RKO (cell line): ENCODE results near the gene B9D1.
A peak's percentile ranks its signal among the peaks of the same experiment; 100 is the strongest.

Experiments used
- DNase-seq: peaks from one replicate; pipeline ENCODE4 v3.0.0-alpha.2; 2016; ENCODE audit warnings: low spot score

B9D1 gene

DNA sequence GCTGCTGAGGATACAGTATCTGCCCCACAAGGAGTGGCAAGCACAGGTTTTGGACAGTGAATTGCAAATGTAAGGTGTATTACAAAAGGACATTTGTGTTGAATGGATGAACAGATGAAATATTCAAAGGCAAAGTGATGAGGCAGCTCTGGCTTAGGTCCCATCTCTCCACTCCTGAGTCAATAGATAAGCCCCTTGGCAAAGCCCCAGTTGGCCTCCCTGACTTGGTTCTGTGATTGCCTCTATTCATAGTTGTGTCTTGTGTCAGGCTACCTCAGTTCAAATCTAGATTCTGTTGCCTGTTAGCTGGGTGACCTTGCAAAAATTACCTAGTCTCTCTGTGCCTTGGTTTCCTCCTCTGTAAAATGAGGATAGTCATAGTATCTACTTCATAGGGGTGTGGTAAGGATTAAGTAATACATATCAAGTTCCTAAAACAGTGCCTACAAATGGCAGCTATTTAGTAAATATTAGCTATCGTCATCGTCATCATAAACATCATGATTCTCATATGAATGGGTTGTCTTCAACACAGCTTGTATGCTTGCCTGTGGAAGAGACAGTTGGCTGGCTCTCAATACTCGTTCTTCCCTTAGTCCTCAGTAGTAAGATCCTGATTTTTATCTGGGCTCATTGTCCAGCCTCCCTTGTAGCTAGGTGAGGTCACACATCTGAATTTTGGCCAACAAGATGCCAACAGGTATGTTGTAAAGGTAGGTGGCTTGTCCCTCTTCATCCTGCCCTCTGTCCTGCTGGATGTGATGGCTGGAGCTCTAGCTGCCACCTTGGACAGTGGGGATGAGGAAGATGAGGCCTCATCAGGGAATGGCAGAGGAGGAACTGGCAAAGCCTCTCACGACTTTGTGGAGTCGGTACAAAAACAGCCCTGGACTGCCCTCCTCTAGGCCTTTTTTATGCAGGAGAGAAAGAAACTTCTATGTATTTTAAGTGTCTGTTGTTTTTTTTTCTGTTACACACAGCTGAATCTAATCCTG lies 26.6 kb upstream of the B9D1 start:
- no peak for DNase-seq

DNA sequence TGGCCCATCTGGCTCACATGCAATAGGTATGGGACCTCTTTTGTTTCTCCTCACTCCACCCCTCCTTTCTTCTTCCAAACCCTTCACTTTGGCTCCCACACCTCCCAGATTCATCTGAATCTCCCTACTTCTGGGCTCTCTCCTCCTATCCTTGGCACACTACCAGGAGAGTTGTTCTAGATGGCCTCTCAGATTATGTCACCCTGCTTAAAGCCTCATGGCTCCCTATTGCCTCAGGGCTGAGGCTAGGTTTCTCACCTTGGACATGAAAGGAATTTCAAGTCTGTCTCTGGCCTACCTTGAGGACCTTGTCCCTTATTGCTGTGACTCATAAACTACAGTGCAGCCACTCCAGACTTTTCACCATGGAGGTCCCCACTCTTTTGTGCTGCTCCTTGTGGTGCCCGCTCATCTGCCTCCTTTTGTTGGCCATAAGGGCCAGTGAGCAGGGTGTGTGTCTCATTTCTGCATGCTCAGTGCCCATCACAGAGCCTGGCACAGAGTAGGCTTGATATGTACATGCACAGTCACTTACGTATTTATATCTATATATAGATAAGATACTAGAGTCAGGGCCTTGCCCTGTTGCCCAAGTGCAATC lies 25.5 kb upstream of the B9D1 start:
- DNase-seq, result no peak

DNA sequence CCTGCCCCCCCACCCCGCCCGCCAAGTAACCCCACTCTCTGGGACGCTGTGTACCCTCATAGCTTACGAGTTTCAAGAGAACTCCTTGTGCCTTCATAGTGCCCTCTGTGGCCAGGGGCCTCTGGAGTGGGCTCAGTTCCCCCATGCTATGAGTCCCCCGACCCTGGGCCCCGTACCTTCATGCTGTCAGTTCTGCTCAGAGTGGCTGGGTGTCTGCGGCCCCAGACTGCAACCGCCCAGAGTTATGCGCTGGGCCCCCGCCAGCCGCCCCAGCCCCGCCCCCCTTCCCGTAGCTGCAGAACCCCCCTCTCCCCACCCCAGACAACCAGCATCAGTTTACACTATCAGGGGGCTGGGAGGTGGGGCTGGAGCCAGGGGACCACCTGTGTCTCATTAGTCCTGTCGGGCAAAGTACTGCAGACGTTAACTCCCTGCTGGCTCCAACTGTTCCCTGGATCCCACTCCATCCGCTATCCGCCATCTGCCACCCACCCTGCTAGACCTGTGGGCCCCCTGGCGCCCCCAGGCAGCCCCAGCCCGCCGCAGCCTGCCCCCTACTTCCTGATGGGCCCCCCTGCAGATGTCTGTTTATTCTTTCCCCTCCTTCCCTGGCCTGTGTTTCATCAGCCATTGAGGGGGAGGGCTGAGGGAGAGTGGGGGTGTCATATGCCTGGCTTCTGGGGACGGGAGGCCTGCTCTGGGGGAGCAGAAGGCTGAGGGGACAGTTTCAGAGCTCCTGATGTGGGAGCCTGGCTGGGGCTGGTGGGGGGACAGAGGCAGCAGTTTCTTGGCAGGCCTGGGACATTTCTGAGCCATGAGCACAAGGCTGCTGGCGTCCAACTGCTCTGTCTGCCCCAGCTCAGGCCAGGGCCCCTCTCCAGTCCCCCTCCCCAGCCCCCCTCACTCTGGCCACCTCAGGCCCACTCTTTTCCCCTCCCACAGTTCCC lies 24.7 kb upstream of the B9D1 start, which contains the start of gene MFAP4:
MFAP4 (minus strand) TSS at position 217 of the 947 bp plus-strand sequence; CDS start at position 182, 35 bp downstream.
- DNase-seq, result no peak

DNA sequence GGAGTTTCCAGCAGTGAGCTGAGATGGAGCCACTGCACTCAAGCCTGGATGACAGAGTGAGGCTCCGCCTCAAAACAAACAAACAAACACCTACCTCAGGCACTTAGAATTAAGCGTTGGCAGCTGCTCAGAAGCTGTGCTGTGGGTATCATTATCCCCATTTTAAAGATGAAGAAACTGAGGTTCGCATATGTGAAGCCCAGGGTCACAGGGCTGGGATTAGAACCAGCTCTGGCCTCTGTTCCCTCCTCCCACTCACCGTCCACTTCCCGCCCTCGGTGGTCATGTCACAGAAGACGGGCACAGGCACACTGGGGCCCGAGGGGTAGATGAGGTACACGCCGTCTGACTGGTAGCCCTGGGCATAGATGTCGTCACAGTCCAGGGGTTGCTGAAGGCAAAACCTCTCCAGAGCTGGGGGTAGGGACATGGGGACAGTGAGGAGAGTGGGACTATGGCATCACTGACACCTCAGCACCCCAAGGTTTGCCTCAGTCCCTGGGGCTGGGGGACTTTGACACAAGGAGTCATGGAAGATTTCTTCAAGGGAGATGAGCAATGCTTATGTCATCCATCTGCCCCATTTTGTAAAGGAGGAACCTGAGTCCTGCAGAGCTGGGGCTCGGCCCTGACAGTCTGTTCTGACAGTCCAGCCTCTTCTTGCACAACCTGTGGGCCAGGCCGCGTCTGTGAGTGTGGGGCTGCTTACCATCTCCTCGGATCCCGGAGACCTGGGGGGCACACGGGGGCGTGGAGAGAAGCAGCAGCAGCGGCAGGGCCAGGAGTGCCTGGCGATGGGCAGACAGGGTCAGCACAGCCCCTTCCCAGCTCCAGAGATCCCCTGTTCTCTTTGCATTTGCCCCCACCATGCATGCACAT lies 23.8 kb upstream of the B9D1 start:
- DNase-seq, result peak; percentile 78

DNA sequence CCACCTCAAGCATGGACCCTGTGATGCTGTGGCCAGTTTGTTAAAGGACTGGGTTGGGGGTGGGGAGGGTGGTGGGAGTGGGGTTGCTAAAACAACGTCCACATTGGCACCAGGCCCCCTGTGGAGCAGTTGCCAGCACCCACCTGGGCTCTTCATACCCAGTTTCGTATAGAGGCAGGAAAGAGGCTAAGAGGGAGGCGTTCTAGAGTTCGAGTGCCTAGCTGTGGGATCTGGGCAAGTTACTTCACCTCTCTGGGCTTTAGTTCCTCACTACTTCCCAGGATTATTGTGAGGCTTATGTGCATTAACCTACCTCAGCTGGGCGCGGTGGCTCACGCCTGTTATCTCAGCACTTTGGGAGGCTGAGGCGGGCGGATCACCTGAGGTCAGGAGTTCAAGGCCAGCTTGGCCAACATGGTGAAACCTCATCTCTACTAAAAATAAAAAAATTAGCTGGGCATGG lies 23.0 kb upstream of the B9D1 start:
- no peak for DNase-seq

DNA sequence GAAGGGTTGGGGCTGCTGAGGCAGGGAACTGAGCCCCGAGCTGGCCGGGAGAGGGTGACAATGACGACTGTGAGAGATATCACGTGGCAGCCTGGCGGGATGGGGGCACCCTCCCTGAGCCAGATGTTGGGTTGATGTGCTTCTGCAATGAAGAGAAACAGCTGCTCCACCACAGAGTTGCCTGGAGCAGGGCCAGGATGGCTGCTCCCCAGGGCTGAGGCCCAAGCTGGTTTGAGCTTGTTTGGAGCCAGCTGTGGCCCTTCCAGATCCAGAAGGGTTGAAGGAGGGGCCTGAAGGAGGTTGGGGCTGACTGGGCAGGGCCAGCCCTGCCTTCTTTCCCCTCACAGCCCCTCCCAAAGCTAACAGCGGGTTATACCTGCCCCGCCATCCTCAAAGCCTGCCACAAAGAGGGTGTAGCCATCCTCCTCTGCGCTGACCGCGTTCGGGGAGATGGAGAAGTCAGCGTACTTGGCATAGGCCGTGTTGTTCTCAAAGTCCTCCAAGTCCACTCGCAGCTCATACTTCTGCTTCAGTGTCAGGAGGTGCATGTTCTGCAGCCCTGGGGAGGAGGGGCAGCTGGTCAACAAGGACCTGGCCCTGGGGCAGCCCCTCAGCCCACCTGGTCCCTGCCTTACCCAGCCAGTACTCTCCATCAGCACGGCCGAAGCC lies 22.3 kb upstream of the B9D1 start:
- DNase-seq, result no peak

DNA sequence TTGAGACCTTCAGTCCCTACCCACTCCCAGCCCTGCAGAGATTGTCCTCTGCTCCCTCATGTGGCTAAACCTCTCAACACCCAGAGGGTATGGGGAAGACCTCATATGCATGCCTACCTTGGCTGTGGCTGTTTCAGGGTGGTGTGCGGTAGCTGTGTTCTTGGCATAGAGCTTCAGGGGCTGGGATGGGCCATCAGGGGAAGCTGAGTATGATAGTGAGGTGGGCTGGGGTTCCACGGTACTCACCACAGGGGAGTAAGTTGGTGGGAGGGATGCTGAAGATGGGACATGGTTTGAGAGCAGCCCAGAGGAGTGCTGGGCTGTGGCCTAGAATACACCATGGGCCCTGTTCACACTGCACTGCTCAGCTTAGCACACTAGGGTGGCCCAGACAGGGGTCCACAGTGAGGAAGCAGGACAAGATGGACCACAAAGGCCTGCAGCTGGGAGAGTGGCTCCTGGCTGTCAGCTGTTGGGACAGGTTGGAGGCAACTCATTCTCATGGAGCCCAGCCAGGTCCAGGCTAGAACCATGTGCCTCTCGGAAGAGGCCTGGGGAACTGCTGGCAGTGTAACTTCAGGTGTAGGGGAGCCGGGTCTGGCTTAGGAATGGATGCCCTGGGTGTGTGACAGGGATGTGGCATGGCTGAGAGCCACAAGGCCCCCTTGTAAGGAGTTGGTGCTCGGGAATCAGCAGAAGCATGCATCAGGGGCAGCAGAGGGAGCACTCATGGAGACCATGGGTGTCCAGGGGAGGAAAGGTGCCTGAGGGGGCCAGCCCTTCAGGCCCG lies 21.4 kb upstream of the B9D1 start:
- no peak for DNase-seq

DNA sequence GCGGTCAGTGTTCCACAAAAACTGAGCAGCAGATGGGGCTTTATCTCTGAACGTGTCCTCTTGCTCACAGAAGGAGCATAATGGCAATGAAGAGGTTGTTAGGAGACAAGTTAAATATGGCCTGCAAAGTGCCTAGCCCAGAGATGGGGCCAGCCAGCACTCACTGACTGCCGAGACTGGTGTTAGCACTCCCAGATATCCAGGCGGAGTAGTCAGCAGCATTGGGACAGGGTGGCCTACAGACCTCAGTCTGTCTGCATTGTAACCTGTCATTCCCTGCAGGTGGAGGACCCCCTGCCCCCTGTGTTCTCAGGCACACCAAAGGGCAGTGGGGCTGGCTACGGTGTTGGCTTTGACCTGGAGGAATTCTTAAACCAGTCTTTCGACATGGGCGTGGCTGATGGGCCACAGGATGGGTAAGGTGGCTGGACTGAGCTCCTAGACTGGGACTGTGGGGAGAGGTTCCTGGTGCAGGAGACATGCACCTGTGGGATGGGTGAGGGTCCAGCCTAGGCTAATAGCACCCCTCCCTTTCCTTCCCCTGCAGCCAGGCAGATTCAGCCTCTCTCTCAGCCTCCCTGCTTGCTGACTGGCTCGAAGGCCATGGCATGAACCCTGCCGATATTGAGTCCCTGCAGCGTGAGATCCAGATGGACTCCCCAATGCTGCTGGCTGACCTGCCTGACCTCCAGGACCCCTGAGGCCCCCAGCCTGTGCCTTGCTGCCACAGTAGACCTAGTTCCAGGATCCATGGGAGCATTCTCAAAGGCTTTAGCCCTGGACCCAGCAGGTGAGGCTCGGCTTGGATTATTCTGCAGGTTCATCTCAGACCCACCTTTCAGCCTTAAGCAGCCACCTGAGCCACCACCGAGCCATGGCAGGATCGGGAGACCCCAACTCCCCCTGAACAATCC lies 20.3 kb upstream of the B9D1 start:
- DNase-seq, result no peak

DNA sequence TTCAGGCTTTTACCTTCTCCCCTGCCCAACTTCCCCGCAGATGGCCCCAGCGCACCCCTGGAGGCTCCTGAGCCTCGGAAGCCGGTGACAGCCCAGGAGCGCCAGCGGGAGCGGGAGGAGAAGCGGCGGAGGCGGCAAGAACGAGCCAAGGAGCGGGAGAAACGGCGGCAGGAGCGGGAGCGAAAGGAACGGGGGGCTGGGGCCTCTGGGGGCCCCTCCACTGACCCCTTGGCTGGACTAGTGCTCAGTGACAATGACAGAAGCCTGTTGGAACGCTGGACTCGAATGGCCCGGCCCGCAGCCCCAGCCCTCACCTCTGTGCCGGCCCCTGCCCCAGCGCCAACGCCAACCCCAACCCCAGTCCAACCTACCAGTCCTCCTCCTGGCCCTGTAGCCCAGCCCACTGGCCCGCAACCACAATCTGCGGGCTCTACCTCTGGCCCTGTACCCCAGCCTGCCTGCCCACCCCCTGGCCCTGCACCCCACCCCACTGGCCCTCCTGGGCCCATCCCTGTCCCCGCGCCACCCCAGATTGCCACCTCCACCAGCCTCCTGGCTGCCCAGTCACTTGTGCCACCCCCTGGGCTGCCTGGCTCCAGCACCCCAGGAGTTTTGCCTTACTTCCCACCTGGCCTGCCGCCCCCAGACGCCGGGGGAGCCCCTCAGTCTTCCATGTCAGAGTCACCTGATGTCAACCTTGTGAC lies 19.4 kb upstream of the B9D1 start:
- DNase-seq, result no peak

DNA sequence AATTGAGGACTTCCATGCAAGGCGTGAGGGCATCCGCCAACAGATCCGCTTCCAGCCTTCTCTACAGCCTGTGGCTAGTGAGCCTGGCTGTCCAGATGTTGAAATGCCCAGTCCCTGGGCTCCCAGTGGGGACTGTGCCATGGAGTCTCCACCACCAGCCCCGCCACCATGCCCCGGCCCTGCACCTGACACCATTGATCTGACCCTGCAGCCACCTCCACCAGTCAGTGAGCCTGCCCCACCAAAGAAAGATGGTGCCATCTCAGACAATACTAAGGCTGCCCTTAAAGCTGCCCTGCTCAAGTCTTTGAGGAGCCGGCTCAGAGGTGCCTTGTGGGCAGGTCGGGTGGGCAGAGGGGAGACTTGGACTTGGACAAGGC lies 18.8 kb upstream of the B9D1 start:
- no peak for DNase-seq

DNA sequence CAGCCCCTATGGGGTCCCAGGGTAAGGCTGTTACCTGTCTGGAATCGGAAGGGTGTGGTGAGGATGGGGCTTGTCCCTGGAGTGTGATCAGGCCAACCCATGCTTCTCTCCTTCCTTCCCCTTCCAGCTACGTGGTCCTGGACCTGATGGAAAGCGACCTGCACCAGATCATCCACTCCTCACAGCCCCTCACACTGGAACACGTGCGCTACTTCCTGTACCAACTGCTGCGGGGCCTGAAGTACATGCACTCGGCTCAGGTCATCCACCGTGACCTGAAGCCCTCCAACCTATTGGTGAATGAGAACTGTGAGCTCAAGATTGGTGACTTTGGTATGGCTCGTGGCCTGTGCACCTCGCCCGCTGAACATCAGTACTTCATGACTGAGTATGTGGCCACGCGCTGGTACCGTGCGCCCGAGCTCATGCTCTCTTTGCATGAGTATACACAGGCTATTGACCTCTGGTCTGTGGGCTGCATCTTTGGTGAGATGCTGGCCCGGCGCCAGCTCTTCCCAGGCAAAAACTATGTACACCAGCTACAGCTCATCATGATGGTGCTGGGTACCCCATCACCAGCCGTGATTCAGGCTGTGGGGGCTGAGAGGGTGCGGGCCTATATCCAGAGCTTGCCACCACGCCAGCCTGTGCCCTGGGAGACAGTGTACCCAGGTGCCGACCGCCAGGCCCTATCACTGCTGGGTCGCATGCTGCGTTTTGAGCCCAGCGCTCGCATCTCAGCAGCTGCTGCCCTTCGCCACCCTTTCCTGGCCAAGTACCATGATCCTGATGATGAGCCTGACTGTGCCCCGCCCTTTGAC lies 18.2 kb upstream of the B9D1 start:
- no peak for DNase-seq

DNA sequence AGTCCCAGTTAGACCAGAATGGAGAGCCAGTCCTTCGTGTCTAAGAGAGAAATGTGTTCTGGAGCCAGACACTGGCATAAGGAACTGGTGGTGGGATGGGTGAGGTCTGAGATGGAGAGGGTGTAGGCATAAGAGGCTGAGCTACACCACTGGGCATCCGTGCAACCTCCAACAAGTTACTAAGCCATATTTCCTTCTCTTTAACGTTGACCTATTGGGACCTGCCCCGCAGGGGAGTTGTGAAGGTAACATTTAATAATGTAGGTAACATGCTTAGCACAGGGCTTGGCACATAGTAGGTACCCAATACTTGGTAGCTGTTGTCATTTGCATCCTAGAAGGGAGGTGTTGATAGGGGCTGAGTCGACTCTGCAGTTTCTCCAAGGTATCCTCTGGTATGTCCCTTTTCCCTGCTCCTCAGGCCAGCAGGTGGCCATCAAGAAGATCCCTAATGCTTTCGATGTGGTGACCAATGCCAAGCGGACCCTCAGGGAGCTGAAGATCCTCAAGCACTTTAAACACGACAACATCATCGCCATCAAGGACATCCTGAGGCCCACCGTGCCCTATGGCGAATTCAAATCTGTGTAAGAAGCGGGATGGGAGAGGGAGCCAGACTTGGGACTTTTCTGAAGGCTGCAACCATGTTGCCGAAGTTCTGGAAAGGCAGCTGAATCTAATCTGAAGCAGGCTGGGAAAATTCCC lies 17.0 kb upstream of the B9D1 start:
- DNase-seq, result no peak

DNA sequence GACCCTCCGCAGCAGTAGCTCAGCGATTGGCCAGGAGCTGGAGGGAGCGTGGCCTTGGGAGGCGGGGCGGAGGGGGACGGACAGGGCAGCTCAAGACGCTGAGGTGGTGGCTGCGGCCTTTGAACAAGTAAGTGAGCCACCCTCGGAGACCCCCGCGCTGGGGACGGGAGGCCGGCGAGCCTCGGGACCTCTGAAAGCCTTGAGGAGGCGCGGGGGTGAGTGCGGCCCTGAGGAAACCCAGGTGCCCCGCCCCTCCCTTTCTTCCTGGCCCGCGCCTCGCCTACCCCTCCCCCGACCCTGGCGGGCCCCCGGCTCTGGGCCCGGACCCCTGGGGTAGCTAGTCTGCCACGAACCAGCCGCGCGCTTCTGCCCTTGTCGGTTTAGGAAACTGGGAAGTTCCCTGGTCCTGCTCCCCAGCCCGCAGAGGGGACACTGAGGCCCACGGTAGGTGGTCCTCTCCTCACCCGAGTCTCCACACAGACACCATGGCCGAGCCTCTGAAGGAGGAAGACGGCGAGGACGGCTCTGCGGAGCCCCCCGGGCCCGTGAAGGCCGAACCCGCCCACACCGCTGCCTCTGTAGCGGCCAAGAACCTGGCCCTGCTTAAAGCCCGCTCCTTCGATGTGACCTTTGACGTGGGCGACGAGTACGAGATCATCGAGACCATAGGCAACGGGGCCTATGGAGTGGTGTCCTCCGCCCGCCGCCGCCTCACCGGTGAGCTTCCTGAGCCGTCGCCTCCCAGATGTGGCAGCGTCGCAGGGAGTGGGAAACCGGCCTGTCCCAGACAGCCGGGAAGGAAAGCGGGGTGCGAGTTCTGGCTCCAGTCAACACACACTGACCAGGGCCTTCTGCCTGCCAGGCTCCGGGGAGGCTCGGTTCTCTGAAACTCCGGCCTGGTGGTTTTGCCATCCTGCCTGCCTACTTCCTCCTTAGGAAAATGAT lies 16.2 kb upstream of the B9D1 start, which contains the start of gene MAPK7:
MAPK7 (plus strand) TSS at position 83 of the 945 bp plus-strand sequence; CDS start at position 486, 403 bp downstream.
- DNase-seq, result peak; percentile 39

DNA sequence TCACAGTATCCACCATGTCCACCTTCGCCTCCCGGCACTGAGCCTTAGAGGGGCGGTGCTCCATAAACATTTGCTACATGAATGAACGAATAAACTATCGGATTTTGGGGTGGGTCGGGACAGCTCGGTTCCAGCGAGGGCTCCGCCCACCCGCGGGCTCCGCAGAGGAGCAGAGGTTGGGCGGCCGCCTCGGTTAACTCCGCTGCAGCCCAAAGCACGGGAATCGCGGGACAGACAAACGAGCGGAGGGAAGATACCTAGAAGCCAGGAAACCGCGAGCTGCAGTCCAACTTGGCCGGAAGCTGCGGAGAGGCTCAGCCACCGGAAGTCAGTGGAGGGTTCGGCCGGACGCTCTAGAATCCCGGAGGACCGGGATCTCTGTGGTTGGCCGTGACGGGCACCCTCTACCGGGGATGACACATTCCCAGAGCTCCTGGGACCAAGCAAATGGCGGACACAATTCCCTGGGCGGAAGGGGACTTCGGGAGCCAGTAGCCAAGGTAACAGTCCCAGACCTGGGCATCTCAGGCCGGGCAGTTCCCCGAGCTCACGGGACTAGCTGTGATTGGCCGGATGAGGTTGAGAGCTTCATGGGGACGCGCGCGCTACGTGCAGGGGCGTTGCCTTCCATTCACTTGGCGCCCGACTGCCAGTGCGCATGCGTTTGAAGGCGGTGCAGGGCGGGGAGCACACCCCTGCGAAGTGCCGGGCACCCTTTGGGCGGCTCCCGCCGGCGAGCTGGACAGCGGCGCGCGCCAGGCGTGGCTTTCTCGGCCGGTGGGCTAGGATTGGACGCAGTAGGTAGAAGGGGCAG lies 15.3 kb upstream of the B9D1 start:
- DNase-seq, result peak; percentile 98
